Tibial artery (tissue), 4 donors: ENCODE data around the gene VSIR.
A peak's percentile ranks its signal among the peaks of the same experiment; 100 is the strongest.

Experiments used
- DNase-seq, 2 donors: peaks; one replicate each; pipeline ENCODE4 v3.0.0-alpha.2; 2019
- H3K27ac ChIP-seq, 2 donors: fragments of 200-600 bp; sonication (generic) in 1 of 2; 1 replicate in 1 of 2; 2 replicates in 1 of 2; pipeline ENCODE4 v1.5.1; 2018 to 2019; ENCODE audit warnings: mild to moderate bottlenecking in 1 of 2
- H3K27me3 ChIP-seq, 2 donors: fragments of 200-600 bp; sonication (generic) in 1 of 2; one replicate each; pipeline versions ENCODE4 v1.5.1 to v1.6.0; 2016 to 2019
- H3K36me3 ChIP-seq, 3 donors: fragments of 200-600 bp; sonication (generic) in 2 of 3; one replicate each; pipeline ENCODE4 v1.5.1; 2016 to 2019; ENCODE audit warnings: mild to moderate bottlenecking in 2 of 3
- H3K4me1 ChIP-seq, 4 donors: fragments of 200-600 bp; sonication (generic) in 2 of 4; 1 replicate in 3 of 4; 2 replicates in 1 of 4; pipeline ENCODE4 v1.5.1; 2016 to 2019
- H3K4me3 ChIP-seq, 2 donors: fragments of 200-600 bp; sonication (generic) in 1 of 2; 1 replicate in 1 of 2; 2 replicates in 1 of 2; pipeline ENCODE4 v1.5.1; 2018 to 2019; ENCODE audit warnings: mild to moderate bottlenecking in 2 of 2
- H3K9me3 ChIP-seq, 3 donors: fragments of 200-600 bp; sonication (generic) in 1 of 3; one replicate each; pipeline ENCODE4 v1.5.1; 2016 to 2019
- intact Hi-C: fragments of 100-400 bp; cut with DNase I; formaldehyde crosslinking; loops from one replicate; pipeline ENCODE4 v1.15.0; 2023; ENCODE audit warnings: low total_unique reads
- TF ChIP-seq, protein P1 (sequence below), 2 experiments: fragments of 200-600 bp in 1 of 2; fragments of 450-650 bp in 1 of 2; IDR thresholded peaks; one replicate each; pipeline ENCODE4 v1.5.1; 2017 to 2019; ENCODE audit warnings: antibody characterized with exemption in 2 of 2, mild to moderate bottlenecking in 1 of 2, moderate library complexity in 1 of 2

VSIR gene

DNA sequence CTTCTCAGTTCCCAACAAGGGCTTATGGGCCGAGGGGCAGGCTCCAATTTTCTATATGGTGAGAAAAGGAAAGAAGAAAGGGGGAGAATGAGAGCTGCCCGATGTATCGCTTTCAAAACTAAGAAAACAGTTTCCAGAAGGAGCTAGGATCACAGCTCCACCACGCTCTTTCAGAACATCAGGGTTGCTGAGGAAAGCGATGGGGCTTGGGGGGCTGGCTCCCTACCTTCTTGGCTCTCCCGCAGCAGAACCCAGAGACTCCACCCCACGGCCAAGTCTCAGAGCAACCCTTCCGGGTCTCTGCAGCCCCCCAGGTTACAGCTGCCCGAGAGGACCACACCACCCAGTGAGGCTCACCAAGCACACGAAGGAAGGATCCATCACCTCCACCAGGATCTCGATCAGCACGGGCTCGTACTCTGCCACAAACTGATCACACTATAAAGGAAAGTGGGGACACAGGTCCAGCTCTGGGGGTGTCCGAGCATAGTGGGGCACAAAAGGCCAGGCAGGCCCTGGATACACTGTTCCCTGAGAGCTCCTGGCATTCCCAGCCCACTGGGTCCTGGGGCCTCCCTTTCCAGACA lies 45.4 kb upstream of the VSIR start:
- Histone ChIP-seq H3K9me3 (no peaks in the 10 kb centered on the region), H3K27ac (no peak overlapping the region), H3K36me3 (peaks cover 83 to 88% (median 88%) of the 10 kb centered on the region in 3 donors), H3K4me3 (no peak overlapping the region), H3K27me3 (no peaks in the 10 kb centered on the region), H3K4me1 (peaks cover 0 to 5% (median 0%) of the 10 kb centered on the region in 4 donors)
- no peak for DNase-seq
- intact Hi-C loops: no loop called here
- TF ChIP-seq, protein P1, sequence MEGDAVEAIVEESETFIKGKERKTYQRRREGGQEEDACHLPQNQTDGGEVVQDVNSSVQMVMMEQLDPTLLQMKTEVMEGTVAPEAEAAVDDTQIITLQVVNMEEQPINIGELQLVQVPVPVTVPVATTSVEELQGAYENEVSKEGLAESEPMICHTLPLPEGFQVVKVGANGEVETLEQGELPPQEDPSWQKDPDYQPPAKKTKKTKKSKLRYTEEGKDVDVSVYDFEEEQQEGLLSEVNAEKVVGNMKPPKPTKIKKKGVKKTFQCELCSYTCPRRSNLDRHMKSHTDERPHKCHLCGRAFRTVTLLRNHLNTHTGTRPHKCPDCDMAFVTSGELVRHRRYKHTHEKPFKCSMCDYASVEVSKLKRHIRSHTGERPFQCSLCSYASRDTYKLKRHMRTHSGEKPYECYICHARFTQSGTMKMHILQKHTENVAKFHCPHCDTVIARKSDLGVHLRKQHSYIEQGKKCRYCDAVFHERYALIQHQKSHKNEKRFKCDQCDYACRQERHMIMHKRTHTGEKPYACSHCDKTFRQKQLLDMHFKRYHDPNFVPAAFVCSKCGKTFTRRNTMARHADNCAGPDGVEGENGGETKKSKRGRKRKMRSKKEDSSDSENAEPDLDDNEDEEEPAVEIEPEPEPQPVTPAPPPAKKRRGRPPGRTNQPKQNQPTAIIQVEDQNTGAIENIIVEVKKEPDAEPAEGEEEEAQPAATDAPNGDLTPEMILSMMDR (IDR thresholded peaks at IDR 0.05): no peak

GRCh38 chr10:71817831-71818655 lies 44.7 kb upstream of the VSIR start:
- intact Hi-C loops: no loop called here
- peaks cover 76 to 81% (median 81%) of the 10 kb centered on the region in 3 donors for H3K36me3 ChIP-seq
- H3K4me3 ChIP-seq: no peak overlapping the region
- H3K9me3 ChIP-seq: no peaks in the 10 kb centered on the region
- H3K27me3 ChIP-seq: no peaks in the 10 kb centered on the region
- DNase-seq: peak; percentile 71 to 83
- TF ChIP-seq, protein P1 (IDR thresholded peaks at IDR 0.05): no peak
- peaks cover 0 to 5% (median 0%) of the 10 kb centered on the region in 4 donors for H3K4me1 ChIP-seq
- no peak overlapping the region for H3K27ac ChIP-seq

- Histone ChIP-seq H3K4me3 (no peak overlapping the region), H3K27me3 (no peaks in the 10 kb centered on the region), H3K36me3 (peaks cover 67 to 74% (median 73%) of the 10 kb centered on the region in 3 donors), H3K4me1 (peaks cover 0 to 5% (median 0%) of the 10 kb centered on the region in 4 donors), H3K27ac (no peak overlapping the region), H3K9me3 (no peaks in the 10 kb centered on the region)
- TF ChIP-seq, protein P1 (IDR thresholded peaks at IDR 0.05): no peak
- DNase-seq: no peak
- intact Hi-C loops: no loop called here
Measured at GRCh38 chr10:71816936-71817618, 43.8 kb upstream of the VSIR start.

DNA sequence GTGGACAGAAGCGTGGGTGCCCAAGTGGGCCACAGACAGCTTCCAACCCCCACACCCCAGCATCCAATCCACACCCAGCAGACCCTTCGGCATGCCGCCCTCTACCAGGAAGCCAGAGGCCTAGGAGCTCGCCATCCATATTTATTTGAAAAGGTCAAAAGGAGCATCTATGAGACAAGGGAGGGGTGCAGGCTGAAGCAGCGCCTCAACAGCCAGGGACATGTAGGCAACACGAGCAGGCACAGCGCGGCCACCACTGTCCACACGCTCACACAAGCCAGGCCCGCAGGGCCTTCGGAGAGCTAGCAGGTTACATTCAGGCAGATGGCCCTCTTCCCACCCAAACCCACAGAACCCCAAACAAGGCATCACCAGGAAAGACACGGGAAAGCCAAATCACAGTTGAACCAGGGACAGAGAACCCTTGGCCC lies 43.1 kb upstream of the VSIR start:
- TF ChIP-seq, protein P1 (IDR thresholded peaks at IDR 0.05): no peak
- no peak for DNase-seq
- peaks cover 60 to 67% (median 67%) of the 10 kb centered on the region in 3 donors for H3K36me3 ChIP-seq
- intact Hi-C loops: no loop called here
- no peaks in the 10 kb centered on the region for H3K9me3 ChIP-seq
- H3K27ac ChIP-seq: no peak overlapping the region
- H3K4me3 ChIP-seq: no peak overlapping the region
- peaks cover 0 to 5% (median 0%) of the 10 kb centered on the region in 4 donors for H3K4me1 ChIP-seq
- H3K27me3 ChIP-seq: peaks cover 0 to 3% of the 10 kb centered on the region in 2 donors

- no peaks in the 10 kb centered on the region for H3K9me3 ChIP-seq
- intact Hi-C loops: no loop called here
- H3K27me3 ChIP-seq: peaks cover 0 to 5% of the 10 kb centered on the region in 2 donors
Measured at GRCh38 chr10:71815515-71816130, 42.3 kb upstream of the VSIR start.

More at GRCh38 chr10:71815515-71816130, 42.3 kb upstream of the VSIR start:
- H3K36me3 ChIP-seq: peaks cover 52 to 59% (median 59%) of the 10 kb centered on the region in 3 donors
- TF ChIP-seq, protein P1 (IDR thresholded peaks at IDR 0.05): no peak
- no peak for DNase-seq
- peaks cover 0 to 5% (median 0%) of the 10 kb centered on the region in 4 donors for H3K4me1 ChIP-seq
- H3K27ac ChIP-seq: no peak overlapping the region
- H3K4me3 ChIP-seq: no peak overlapping the region
